Activated T-helper 17 cell treated with anti-CD3 and anti-CD28 coated beads, Interleukin-2, amount 50 U/mL, for 72 hours (primary cell): ENCODE results near the gene CACNA1C. TPM values are rescaled to one million over a fixed set of nuclear protein-coding genes. Genes with fewer than 3 reads are reported as not detected.
"Not testable (repeated sequence)": the region's sequence is repeated elsewhere in the genome, so short reads cannot be mapped to it uniquely, and the experiment has no call there.

Source experiments
- ATAC-seq: fragments of 150-1000 bp; cut with Tn5 transposase; replicated peaks from 2 replicates; pipeline ENCODE4 v1.10.0; 2021; ENCODE audit warnings: mild to moderate bottlenecking, moderate library complexity
- H3K27ac Mint-ChIP-seq: one replicate; pipeline ENCODE4 v1.8.0; 2022; ENCODE audit warnings: mixed read lengths
- H3K27me3 Mint-ChIP-seq: one replicate; pipeline ENCODE4 v1.8.0; 2022; ENCODE audit warnings: mixed read lengths
- H3K36me3 Mint-ChIP-seq: one replicate; pipeline ENCODE4 v1.8.0; 2022; ENCODE audit warnings: low read depth, mild to moderate bottlenecking, mixed read lengths
- H3K4me1 Mint-ChIP-seq: one replicate; pipeline ENCODE4 v1.8.0; 2022; ENCODE audit warnings: mixed read lengths
- H3K4me3 Mint-ChIP-seq: one replicate; pipeline ENCODE4 v1.8.0; 2022; ENCODE audit warnings: mild to moderate bottlenecking, mixed read lengths
- H3K9me3 Mint-ChIP-seq: one replicate; pipeline ENCODE4 v1.8.0; 2022; ENCODE audit warnings: mixed read lengths
- total RNA-seq, 2 donors: library from RNA; stranded (reverse); gene quantifications; one replicate each; pipeline ENCODE4 v1.2.3, GENCODE V29; 2022

CACNA1C gene
- total RNA-seq, 2 donors from 2014 or later: 0.04 to 0.21 TPM

GRCh38 chr12:2120982-2121758, 68.4 kb downstream of the CACNA1C start:
- H3K4me1 Mint-ChIP-seq: no peaks in the 10 kb centered on the region
- H3K4me3 Mint-ChIP-seq: no peak overlapping the region

GRCh38 chr12:2124466-2125023, 71.8 kb downstream of the CACNA1C start:
- Mint-ChIP-seq H3K4me1 (no peaks in the 10 kb centered on the region), H3K27me3 (peaks cover 12% of the 10 kb centered on the region), H3K27ac (no peak overlapping the region), H3K9me3 (no peaks in the 10 kb centered on the region), H3K36me3 (no peaks in the 10 kb centered on the region), H3K4me3 (no peak overlapping the region)
- ATAC-seq: no peak

More at GRCh38 chr12:2120982-2121758, 68.4 kb downstream of the CACNA1C start:
- H3K9me3 Mint-ChIP-seq: no peaks in the 10 kb centered on the region
- no peaks in the 10 kb centered on the region for H3K36me3 Mint-ChIP-seq
- H3K27me3 Mint-ChIP-seq: peaks cover 7% of the 10 kb centered on the region
- no peak overlapping the region for H3K27ac Mint-ChIP-seq
- ATAC-seq: no peak

GRCh38 chr12:2125651-2126522, 73.1 kb downstream of the CACNA1C start:
- Mint-ChIP-seq H3K36me3 (no peaks in the 10 kb centered on the region), H3K4me1 (no peaks in the 10 kb centered on the region), H3K4me3 (no peak overlapping the region), H3K27me3 (peaks cover 13% of the 10 kb centered on the region), H3K27ac (no peak overlapping the region), H3K9me3 (no peaks in the 10 kb centered on the region)
- ATAC-seq: no peak

- H3K27ac Mint-ChIP-seq: no peak overlapping the region
- no peaks in the 10 kb centered on the region for H3K4me1 Mint-ChIP-seq
- H3K36me3 Mint-ChIP-seq: no peaks in the 10 kb centered on the region
- H3K9me3 Mint-ChIP-seq: no peaks in the 10 kb centered on the region
- peaks cover 13% of the 10 kb centered on the region for H3K27me3 Mint-ChIP-seq
- ATAC-seq: no peak
- H3K4me3 Mint-ChIP-seq: no peak overlapping the region
Observed at GRCh38 chr12:2126676-2127406, 74.1 kb downstream of the CACNA1C start.

- Mint-ChIP-seq H3K9me3 (no peaks in the 10 kb centered on the region), H3K36me3 (no peaks in the 10 kb centered on the region), H3K4me1 (no peaks in the 10 kb centered on the region), H3K27ac (no peak overlapping the region), H3K4me3 (no peak overlapping the region), H3K27me3 (peaks cover 13% of the 10 kb centered on the region)
- no peak for ATAC-seq
Observed at GRCh38 chr12:2129076-2129475, 76.3 kb downstream of the CACNA1C start.

GRCh38 chr12:2135661-2136418, 83.1 kb downstream of the CACNA1C start:
- H3K4me1 Mint-ChIP-seq, H3K4me3 Mint-ChIP-seq, H3K9me3 Mint-ChIP-seq, H3K27ac Mint-ChIP-seq, ATAC-seq, H3K36me3 Mint-ChIP-seq: not testable (repeated sequence)
- H3K27me3 Mint-ChIP-seq: peaks cover 10% of the 10 kb centered on the region

GRCh38 chr12:2136901-2137300, 84.1 kb downstream of the CACNA1C start:
- H3K27me3 Mint-ChIP-seq: peaks cover 10% of the 10 kb centered on the region
- no peak for ATAC-seq

GRCh38 chr12:2137711-2138110, 84.9 kb downstream of the CACNA1C start:
- Mint-ChIP-seq H3K9me3 (no peaks in the 10 kb centered on the region), H3K27me3 (peaks cover 14% of the 10 kb centered on the region), H3K4me1 (no peaks in the 10 kb centered on the region), H3K4me3 (no peak overlapping the region), H3K27ac (no peak overlapping the region), H3K36me3 (no peaks in the 10 kb centered on the region)
- no peak for ATAC-seq

More at GRCh38 chr12:2136901-2137300, 84.1 kb downstream of the CACNA1C start:
- Mint-ChIP-seq H3K27ac (no peak overlapping the region), H3K4me3 (no peak overlapping the region), H3K36me3 (no peaks in the 10 kb centered on the region), H3K9me3 (no peaks in the 10 kb centered on the region), H3K4me1 (no peaks in the 10 kb centered on the region)

- Mint-ChIP-seq H3K36me3 (no peaks in the 10 kb centered on the region), H3K27ac (no peak overlapping the region), H3K4me3 (no peak overlapping the region), H3K4me1 (no peaks in the 10 kb centered on the region), H3K27me3 (peaks cover 14% of the 10 kb centered on the region), H3K9me3 (no peaks in the 10 kb centered on the region)
- ATAC-seq: no peak
Observed at GRCh38 chr12:2138294-2138693, 85.5 kb downstream of the CACNA1C start.

- no peaks in the 10 kb centered on the region for H3K9me3 Mint-ChIP-seq
- no peak for ATAC-seq
- no peak overlapping the region for H3K4me3 Mint-ChIP-seq
- no peaks in the 10 kb centered on the region for H3K36me3 Mint-ChIP-seq
- no peak overlapping the region for H3K27ac Mint-ChIP-seq
- H3K4me1 Mint-ChIP-seq: no peaks in the 10 kb centered on the region
- peaks cover 15% of the 10 kb centered on the region for H3K27me3 Mint-ChIP-seq
Observed at GRCh38 chr12:2138871-2139308, 86.1 kb downstream of the CACNA1C start.

GRCh38 chr12:2139651-2140050, 86.9 kb downstream of the CACNA1C start:
- no peaks in the 10 kb centered on the region for H3K36me3 Mint-ChIP-seq
- H3K4me3 Mint-ChIP-seq: no peak overlapping the region
- H3K27ac Mint-ChIP-seq: no peak overlapping the region
- peaks cover 18% of the 10 kb centered on the region for H3K27me3 Mint-ChIP-seq
- H3K9me3 Mint-ChIP-seq: no peaks in the 10 kb centered on the region
- no peak for ATAC-seq
- no peaks in the 10 kb centered on the region for H3K4me1 Mint-ChIP-seq

- no peak overlapping the region for H3K27ac Mint-ChIP-seq
- no peaks in the 10 kb centered on the region for H3K9me3 Mint-ChIP-seq
- ATAC-seq: no peak
Observed at GRCh38 chr12:2140858-2141519, 88.2 kb downstream of the CACNA1C start.

GRCh38 chr12:2142068-2142467, 89.3 kb downstream of the CACNA1C start:
- no peak for ATAC-seq
- H3K4me3 Mint-ChIP-seq: no peak overlapping the region
- H3K4me1 Mint-ChIP-seq: no peaks in the 10 kb centered on the region
- peaks cover 15% of the 10 kb centered on the region for H3K27me3 Mint-ChIP-seq
- H3K9me3 Mint-ChIP-seq: no peaks in the 10 kb centered on the region
- H3K36me3 Mint-ChIP-seq: no peaks in the 10 kb centered on the region
- H3K27ac Mint-ChIP-seq: no peak overlapping the region

More at GRCh38 chr12:2140858-2141519, 88.2 kb downstream of the CACNA1C start:
- Mint-ChIP-seq H3K36me3 (no peaks in the 10 kb centered on the region), H3K27me3 (peaks cover 17% of the 10 kb centered on the region), H3K4me3 (no peak overlapping the region), H3K4me1 (no peaks in the 10 kb centered on the region)
